Inflammatory macrophage treated with lipopolysaccharide for 1 hour (primary cell): ENCODE measurements around the gene PPP2R1B.

ENCODE experiments used
- DNase-seq, 2 donors: peaks; one replicate each; pipeline ENCODE4 v3.0.0-alpha.2; 2020 to 2022

PPP2R1B gene

DNA sequence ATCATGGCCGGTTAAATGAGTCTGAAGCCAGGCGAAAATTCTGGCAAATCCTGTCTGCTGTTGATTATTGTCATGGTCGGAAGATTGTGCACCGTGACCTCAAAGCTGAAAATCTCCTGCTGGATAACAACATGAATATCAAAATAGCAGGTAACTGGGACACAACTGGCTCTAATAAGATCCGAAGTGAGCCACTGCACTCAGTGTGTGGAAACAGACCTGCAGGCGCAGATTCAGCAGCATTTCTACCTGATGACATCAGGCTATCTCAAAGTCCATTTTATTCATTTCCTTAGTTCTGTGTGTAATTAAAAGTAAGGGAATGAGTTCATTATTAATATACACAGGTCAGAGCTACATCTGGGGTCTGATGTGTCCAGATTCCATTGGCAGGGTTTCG lies 78.2 kb downstream of the PPP2R1B start:
- DNase-seq = no peak

DNA sequence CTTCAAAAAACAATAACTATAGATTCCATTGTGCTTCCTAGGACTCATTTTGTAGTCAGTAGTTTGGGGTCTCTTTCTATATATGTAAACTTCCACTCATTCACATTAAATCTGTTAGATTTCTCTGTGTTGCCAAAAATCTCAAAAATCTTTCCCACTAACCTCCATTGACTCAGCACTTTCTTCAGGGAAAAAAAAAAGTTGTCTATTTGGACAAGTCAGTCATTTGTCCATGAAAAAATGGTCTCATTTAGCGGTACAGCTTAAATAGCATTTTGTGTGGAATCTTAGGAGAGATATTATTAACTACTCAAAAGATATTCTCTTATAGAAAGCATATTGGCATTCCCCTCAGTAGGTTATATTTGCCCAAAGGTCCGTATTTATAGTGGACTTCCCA lies 81.9 kb downstream of the PPP2R1B start:
- no peak for DNase-seq

DNA sequence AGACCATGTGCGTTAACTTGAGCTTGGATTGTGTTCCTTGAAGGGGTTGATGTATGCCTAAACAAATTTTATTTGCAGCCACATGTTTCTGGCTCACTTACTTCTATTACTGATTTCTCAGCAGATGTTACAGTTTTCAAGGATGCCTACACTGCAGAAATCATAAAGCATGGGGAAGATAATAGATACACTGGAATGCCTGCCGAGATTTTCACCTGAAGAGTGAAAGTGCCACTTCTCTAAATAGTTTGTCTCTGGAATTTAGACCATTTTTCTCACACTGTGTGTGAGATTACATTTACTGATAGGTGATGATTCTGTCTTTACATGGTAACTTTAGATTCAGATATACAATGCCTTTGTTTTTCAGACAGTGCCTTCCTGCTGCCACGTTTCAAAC lies 82.4 kb downstream of the PPP2R1B start:
- DNase-seq = no peak

DNA sequence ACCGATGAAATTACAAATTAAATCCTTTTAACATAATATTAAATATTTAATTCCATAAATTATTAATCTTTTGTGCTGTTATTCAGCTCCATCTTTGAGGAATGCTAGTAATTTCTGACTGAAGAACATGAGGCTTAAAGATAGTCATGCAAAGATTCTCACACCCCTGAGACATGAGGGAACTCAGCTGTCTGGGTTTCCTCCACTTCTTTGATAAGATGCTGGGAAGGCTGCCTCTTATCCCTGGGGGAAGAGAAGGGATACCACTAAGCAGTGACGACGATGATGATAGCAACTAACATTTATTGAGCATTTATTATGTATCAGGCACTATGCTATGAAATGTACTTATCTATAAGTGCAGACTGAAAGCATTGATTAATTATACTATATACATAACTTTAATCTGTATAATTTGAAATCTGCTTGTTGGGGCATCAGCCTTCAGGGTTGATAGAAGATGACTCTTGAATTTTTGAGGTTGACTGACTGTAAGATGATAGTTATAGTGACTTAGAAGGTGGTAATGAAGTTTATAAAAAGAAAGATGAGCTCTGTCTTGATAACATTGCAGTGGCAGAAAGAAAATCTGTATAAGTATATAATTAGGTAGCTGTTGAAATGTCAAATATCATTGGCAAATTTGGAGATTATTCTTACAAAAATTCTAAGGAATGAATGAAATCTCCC lies 85.6 kb downstream of the PPP2R1B start:
- no peak for DNase-seq
